Activated CD4-positive, alpha-beta T cell treated with anti-CD3 and anti-CD28 coated beads, Interleukin-2, amount 50 U/mL, for 48 hours (primary cell): ENCODE data around the gene JHY.
"Not testable (repeated sequence)": the region's sequence is repeated elsewhere in the genome, so short reads cannot be mapped to it uniquely, and the experiment has no call there.

Experiments used
- DNase-seq, 2 experiments: peaks; one replicate each; pipeline ENCODE4 v3.0.0-alpha.2; 2020

The JHY gene

GRCh38 chr11:122882189-122882856 lies at the start of gene JHY:
Gene JHY, plus strand, starts transcription at chr11:122882759. Its CDS starts 3,091 bp downstream, at chr11:122885850.
- no peak for DNase-seq

GRCh38 chr11:122833846-122834464 lies 48.6 kb upstream of the JHY start:
- no peak for DNase-seq

- DNase-seq: no peak
Measured at GRCh38 chr11:122836916-122837315, 45.6 kb upstream of the JHY start.

DNA sequence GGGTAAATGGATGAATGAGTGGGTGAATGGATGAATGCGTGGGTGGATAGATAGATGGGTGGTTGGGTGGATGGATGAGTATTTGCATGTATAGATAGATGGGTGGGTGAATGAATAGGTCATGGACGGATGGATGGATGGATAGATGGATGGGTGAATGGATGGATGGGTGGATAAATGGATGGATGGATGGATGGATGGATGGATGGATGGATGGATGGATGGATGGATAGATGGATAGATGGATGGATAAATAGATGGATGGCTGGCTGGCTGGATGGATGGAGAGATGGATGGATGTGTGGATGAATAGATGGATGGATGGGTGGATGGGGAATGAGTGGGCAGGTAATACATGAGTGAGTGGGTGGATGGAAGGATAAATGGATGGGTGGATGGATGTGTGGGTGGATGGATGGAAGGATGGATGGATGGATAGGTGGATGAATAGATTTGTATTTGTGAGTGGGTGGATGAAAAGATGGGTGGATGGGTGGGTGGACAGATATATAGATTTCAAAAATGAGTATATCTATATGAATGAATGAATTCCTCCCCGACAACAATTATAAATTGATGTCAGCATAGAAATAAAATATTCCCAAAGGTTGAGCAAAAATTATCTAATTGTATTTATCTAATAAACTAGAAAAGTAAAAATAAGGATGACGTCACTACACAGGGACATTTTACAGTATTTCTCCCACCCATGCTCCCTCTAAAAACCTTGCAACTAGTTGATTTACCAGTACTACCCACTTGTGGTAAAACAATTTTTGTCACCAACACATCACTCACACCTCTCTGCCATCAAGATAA lies 44.8 kb upstream of the JHY start:
- no peak for DNase-seq

- DNase-seq: peak; percentile 20 to 41
Measured at GRCh38 chr11:122843281-122844141, 39.0 kb upstream of the JHY start.

- no peak for DNase-seq
Measured at GRCh38 chr11:122847466-122847865, 35.1 kb upstream of the JHY start.

- no peak for DNase-seq
Measured at GRCh38 chr11:122848186-122848585, 34.4 kb upstream of the JHY start.

DNA sequence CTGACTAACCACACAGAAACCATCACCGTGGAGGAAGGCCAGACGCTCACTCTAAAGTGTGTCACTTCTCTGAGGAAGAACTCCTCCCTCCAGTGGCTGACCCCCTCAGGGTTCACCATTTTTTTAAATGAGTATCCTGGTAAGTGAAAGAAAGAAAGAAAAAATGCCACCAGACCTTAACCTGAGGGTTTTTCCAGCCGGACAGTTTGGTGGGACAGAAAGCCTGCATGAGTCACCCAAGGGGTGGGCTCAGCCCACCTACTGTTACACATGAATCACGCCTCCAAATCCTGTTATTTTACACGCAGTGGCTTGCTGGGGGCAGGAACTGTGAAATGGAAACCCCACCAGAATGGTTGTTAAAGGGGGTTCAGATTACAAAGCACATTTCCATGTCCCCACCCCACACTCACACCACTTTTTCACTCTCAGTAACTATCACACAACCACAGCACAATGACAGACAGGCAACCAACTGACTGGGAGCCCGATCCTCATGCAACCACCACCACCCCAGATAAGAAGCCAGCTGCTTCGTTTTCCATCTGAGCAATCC lies 32.4 kb upstream of the JHY start:
- DNase-seq: peak; percentile 24 to 48

GRCh38 chr11:122851366-122851966 lies 31.1 kb upstream of the JHY start:
- no peak for DNase-seq

DNA sequence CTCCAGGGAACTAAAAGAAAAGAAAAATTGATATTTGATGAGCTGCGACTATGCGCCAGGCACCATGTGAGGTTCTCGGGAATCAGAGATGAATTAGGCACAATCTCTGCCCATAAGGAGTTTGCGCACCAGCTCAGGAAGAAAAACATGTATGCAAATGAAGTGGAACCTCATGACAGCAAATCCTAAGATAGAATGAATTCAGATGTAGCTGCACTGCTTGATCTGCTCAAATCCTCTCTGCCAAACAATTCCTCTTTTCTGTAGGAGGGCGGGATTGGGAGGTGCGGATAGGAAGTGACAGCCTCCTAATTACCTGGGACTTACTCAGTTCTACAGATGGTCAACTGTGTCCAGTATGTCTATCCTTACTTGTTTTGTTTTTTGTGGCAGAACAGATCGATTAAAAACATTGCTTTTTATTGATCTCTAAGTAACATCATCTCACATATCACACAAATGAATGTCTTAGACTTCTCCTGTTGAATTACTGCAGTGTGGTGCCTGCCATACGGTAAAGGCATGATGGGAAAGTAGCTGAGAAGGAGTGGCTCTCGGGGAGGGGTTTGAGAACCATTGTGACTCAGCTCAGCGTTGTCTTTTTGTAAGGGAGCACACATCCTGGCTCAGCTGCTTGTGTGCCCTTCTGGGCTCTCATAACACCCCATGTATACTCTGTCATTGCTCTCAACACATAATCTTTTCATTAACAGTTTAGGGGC lies 30.3 kb upstream of the JHY start:
- DNase-seq: peak; percentile 29 to 43

GRCh38 chr11:122852796-122853160 lies 29.8 kb upstream of the JHY start:
- no peak for DNase-seq

DNA sequence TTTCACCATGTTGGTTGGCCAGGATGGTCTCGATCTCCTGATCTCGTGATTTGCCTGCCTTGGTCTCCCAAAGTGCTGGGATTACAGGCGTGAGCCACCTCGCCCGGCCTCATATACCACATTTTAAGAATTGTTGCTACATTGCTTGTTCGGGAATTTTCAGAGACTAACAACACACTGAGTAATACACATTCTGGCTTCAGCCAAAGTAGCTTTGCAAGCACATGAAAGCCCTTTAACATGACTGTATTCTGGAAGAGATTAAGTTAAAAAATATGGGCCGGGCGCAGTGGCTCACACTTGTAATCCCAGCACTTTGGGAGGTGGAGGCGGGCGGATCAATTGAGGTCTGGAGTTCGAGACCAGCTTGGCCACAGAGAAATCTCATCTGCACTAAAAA lies 29.3 kb upstream of the JHY start:
- no peak for DNase-seq

DNA sequence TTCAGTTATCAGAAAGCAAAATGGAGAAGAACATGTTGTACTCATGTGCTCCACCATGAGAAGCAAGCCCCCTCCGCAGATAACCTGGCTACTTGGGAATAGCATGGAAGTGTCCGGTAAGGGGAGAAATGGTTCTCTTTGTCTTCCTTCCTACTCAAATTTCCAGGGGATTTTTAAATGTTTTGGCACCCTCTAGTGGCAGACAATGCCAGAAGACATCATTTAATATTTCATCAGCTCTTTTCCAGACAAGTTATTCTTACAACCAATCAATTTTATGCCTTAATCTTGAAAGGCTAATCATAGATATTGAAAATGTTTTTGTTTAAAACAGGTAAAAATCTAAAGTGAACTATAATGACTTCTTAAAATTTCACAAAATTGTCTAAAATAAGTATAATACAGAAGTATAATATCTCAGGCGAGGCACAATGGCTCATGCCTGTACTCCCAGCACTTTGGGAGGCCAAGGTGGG lies 28.6 kb upstream of the JHY start:
- peak; percentile 18 to 39 for DNase-seq

DNA sequence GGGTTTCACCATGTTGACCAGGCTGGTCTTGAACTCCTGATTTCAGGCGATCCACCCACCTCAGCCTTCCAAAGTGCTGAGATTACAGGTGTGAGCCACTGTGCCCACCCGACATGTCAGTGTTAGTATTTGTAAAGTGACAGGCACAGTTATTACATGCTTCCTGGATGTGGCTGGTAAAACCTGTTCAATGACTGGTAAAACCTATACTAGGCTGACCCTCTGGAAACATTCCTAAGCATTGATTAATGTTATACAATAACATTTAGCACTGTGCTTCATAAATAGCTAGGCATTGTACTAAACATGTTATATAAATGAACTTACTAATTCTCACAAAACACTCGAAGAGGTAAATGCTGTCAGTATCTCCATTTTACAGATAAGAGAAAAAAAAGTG lies 20.9 kb upstream of the JHY start:
- DNase-seq: no peak

DNA sequence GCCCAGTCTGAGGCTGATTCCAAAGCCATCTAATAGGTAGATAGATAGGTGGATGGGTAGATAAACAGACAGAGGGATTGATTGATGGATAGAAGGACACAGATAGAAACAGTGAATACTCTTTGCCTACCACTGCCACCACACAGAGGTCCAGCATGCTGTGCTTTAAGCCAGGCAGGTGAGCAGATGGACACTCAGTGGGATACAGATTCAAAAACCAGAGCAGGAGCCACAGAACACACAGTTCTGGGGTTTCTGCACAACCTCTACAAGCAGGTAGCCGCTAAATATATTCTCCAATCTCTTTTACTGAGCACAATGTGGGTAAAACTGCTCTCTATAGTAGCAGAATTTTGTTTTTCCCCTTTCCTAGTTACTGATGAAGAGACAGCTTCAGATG lies 20.5 kb upstream of the JHY start:
- DNase-seq: no peak

- not testable (repeated sequence) for DNase-seq
Measured at GRCh38 chr11:122863154-122863553, 19.4 kb upstream of the JHY start.

DNA sequence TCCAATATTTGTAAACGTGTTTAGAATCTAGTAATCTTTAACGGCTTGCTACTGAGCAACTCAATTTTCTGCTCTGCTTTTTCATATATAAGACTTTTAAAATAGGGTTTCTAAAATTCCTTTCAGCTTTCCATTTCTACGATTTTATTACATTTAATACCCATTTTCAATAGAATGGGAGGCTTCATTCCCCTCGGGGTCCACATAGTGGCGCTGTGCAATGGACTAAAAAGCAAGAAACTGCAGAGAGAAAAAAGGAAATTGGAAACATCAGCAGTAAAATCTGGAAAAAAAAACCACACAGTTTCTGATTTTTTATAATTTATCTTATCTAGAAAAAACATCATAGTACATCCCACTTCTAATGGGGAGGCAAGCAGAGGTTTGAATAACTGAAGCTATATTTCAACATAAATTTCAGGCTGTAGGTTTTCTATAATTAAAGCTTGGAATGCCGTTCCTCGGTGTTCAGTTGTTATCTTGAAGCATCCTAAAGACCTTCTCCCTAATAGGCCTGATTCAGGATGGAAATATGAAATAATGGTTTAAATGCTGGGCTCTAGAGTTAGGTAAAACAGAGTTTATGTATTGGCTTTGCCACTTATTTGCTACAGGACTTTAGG lies 18.7 kb upstream of the JHY start:
- peak; percentile 55 to 65 for DNase-seq

DNA sequence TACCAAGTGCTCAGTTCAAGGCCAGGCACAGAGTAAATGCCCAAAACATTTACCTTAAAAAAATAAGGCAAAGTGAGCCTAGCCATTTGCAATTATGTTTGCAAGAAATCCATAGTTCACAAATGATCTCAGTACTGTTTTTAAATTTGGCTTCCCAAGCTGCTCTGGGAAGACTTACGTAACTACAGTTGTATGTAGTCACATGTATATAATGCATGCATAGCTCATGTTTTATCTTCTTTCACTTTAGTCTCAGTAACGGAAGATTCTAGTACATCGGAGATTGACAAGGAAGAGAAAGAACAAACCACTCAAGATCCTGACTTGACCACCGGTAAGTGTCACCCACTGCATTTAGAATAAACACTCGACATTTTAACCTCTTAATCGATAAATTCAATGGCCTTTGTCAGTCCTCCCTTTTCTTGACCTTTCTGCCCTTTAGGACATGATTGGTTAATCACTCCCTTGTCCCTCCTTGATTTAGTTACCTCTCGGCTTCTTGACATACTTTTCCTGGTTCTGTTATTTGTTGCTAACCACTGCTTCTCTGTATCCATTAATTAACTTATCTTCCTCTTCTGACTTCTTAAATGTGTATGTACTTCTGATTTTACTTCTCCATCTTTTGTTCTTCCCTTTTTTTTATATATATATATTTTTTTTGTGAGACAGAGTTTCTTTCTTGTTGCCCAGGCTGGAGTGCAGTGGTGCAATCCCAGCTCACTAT lies 18.0 kb upstream of the JHY start:
- no peak for DNase-seq

GRCh38 chr11:122869622-122870021 lies 12.9 kb upstream of the JHY start:
- no peak for DNase-seq

- DNase-seq: no peak
Measured at GRCh38 chr11:122871302-122871701, 11.3 kb upstream of the JHY start.
